ENCODE results near the gene TTYH3.

DNA sequence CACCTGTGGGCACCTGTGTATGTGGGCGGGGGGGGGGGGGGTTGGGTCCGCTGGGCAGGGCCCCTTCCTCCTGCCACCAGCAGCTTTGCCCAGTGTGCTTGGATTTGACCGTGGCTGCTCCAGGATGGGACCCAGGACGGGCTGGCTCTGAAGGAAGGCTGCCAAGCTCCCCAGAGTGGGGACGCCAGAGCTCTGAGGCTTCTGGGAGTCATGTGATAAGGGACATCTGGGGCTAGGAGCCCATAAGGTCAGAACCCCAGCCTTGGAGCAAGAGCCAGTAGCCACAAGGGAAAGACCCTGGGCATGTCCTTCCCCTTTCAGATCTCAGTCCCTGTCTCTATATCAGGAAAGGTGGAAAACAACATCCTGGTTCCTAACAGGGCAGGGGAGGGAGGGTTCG is 34.4 kb downstream of the TTYH3 start:
- TF ChIP-seq EZH2phosphoT487 (IDR thresholded peaks at IDR 0.05; ENCODE audit: low read depth, severe bottlenecking, unreplicated experiment), result no peak
- TF ChIP-seq, protein P1, sequence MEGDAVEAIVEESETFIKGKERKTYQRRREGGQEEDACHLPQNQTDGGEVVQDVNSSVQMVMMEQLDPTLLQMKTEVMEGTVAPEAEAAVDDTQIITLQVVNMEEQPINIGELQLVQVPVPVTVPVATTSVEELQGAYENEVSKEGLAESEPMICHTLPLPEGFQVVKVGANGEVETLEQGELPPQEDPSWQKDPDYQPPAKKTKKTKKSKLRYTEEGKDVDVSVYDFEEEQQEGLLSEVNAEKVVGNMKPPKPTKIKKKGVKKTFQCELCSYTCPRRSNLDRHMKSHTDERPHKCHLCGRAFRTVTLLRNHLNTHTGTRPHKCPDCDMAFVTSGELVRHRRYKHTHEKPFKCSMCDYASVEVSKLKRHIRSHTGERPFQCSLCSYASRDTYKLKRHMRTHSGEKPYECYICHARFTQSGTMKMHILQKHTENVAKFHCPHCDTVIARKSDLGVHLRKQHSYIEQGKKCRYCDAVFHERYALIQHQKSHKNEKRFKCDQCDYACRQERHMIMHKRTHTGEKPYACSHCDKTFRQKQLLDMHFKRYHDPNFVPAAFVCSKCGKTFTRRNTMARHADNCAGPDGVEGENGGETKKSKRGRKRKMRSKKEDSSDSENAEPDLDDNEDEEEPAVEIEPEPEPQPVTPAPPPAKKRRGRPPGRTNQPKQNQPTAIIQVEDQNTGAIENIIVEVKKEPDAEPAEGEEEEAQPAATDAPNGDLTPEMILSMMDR (IDR thresholded peaks at IDR 0.05; ENCODE audit: poor library complexity), result no peak
- no peak for TF ChIP-seq EZH2 (IDR thresholded peaks at IDR 0.05; ENCODE audit: borderline replicate concordance)

All from hepatocyte (in vitro differentiated cells).